Kidney (tissue), 14 donors: Measurements from ENCODE around the gene KRTAP9-3. TPM values are rescaled to one million over a fixed set of nuclear protein-coding genes. Genes with fewer than 3 reads are reported as not detected.
"Not testable (repeated sequence)": the region's sequence is repeated elsewhere in the genome, so short reads cannot be mapped to it uniquely, and the experiment has no call there.

Experiments used
- DNase-seq, 5 donors: peaks; one replicate each; pipeline ENCODE4 v3.0.0-alpha.2; 2013 to 2020
- FAIRE-seq: peaks from 2 replicates; lab custom pipeline; 2012; peaks lifted over from hg19 to GRCh38; lab: Jason Lieb, UNC
- H3K27ac ChIP-seq, 2 donors: one replicate each; pipeline ENCODE4 v1.7.0; 2013; ENCODE audit warnings: low read depth in 2 of 2, low read length in 2 of 2, inconsistent platforms in 1 of 2
- H3K27me3 ChIP-seq: one replicate; pipeline ENCODE4 v1.7.1; 2013; ENCODE audit warnings: low read length, inconsistent platforms; ENCODE audit not compliant: control insufficient read depth, insufficient read depth
- H3K36me3 ChIP-seq, 3 donors: one replicate each; pipeline versions ENCODE4 v1.7.0 to v1.7.1; 2013; ENCODE audit warnings: low read length in 3 of 3, control low read depth in 1 of 3, inconsistent platforms in 1 of 3; ENCODE audit not compliant: insufficient read depth in 3 of 3, control insufficient read depth in 2 of 3
- H3K4me1 ChIP-seq, 3 donors: one replicate each; pipeline versions ENCODE4 v1.7.0 to v1.7.1; 2013; ENCODE audit warnings: low read length in 3 of 3, inconsistent platforms in 1 of 3, low read depth in 1 of 3; ENCODE audit not compliant: control insufficient read depth in 2 of 3, insufficient read depth in 2 of 3
- H3K4me3 ChIP-seq, 3 donors: one replicate each; pipeline versions ENCODE4 v1.7.0 to v1.8.1; 2013; ENCODE audit warnings: low read length in 3 of 3, control low read depth in 1 of 3, inconsistent platforms in 1 of 3
- H3K9ac ChIP-seq, 3 donors: one replicate each; pipeline versions ENCODE4 v1.7.0 to v1.7.1; 2013; ENCODE audit warnings: low read length in 3 of 3, control low read depth in 1 of 3, inconsistent platforms in 1 of 3
- H3K9me3 ChIP-seq, 3 donors: one replicate each; pipeline versions ENCODE4 v1.7.0 to v1.7.1; 2013; ENCODE audit warnings: low read length in 3 of 3, control low read depth in 1 of 3, inconsistent platforms in 1 of 3; ENCODE audit not compliant: control insufficient read depth in 2 of 3, insufficient read depth in 1 of 3
- intact Hi-C: fragments of 100-400 bp; cut with DNase I; formaldehyde crosslinking; loops from one replicate; pipeline ENCODE4 v1.11.1; 2022
- polyA plus RNA-seq: library from polyadenylated mRNA; stranded (reverse); fragments of 350-450 nt; fragmentation: Illumina TruSeq; extraction: RNeasy Lipid Tissue Mini Kit (QIAGEN cat#74804); gene quantifications from one replicate; pipeline ENCODE4 v1.2.3, GENCODE V29; 2014; ENCODE audit warnings: low read depth, low replicate concordance; ENCODE audit not compliant: insufficient read depth
- total RNA-seq: library from RNA; stranded (reverse); fragmentation: NEBNext Ultra II Directional; extraction: Animal tissue kit (Norgen Biotek cat#: 25700); gene quantifications from one replicate; pipeline ENCODE4 v1.2.1, GENCODE V29; 2021
- TF ChIP-seq, protein P1 (sequence below): IDR thresholded peaks from 3 replicates; pipeline ENCODE4 v1.5.1; 2012; ENCODE audit warnings: mild to moderate bottlenecking, moderate library complexity, borderline replicate concordance; ENCODE audit not compliant: insufficient read depth; ENCODE audit errors: extremely low read depth
- donor health status: control.
- donor health status: control.
- donor health status: control.
- donor health status: control.
- donor health status: control.
- donor health status: DM: yes; HTN: yes; CAD: no.
- donor health status: Normal renal cell carcinoma (clear cell type).

The KRTAP9-3 gene
- total and polyA plus RNA-seq, 2 donors from 2014 or later, result not detected

DNA sequence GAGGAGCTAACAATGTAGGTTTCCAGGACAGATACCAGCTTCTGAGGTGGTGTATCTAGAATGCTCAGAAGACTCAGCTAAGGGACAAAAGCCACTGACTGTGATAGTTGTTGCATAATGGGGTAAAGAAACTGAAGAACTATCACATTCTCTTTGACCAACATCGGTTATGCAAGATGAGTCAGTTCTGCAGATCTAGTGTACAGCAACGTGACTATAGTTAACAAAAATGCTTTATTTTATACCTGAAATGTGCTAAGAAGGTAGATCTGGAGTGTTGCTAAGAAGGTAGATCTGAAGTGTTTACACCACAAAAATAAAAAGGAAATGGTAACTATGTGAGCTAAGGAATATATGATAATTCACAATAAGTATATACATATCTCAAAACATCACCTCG, 35.5 kb downstream of the KRTAP9-3 start:
- Histone ChIP-seq H3K4me3 (no peak overlapping the region), H3K9ac (no peak overlapping the region), H3K9me3 (no peaks in the 10 kb centered on the region), H3K27me3 (no peaks in the 10 kb centered on the region), H3K36me3 (no peaks in the 10 kb centered on the region), H3K4me1 (no peaks in the 10 kb centered on the region), H3K27ac (no peak overlapping the region)
- intact Hi-C loops, result no loop called here
- FAIRE-seq (no peak), DNase-seq (no peak)
- TF ChIP-seq, protein P1, sequence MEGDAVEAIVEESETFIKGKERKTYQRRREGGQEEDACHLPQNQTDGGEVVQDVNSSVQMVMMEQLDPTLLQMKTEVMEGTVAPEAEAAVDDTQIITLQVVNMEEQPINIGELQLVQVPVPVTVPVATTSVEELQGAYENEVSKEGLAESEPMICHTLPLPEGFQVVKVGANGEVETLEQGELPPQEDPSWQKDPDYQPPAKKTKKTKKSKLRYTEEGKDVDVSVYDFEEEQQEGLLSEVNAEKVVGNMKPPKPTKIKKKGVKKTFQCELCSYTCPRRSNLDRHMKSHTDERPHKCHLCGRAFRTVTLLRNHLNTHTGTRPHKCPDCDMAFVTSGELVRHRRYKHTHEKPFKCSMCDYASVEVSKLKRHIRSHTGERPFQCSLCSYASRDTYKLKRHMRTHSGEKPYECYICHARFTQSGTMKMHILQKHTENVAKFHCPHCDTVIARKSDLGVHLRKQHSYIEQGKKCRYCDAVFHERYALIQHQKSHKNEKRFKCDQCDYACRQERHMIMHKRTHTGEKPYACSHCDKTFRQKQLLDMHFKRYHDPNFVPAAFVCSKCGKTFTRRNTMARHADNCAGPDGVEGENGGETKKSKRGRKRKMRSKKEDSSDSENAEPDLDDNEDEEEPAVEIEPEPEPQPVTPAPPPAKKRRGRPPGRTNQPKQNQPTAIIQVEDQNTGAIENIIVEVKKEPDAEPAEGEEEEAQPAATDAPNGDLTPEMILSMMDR, result no peak

DNA sequence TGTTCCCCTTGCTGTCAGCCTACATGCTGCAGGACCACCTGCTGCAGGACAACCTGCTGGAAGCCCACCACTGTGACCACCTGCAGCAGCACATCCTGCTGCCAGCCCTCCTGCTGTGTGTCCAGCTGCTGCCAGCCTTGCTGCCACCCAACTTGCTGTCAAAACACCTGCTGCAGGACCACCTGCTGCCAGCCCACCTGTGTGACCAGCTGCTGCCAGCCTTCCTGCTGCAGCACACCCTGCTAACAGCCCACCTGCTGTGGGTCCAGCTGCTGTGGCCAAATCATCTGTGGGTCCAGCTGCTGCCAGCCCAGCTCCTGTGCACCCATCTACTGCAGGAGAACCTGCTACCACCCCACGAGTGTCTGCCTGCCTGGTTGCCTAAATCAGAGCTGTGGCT, 39.1 kb downstream of the KRTAP9-3 start:
- H3K27me3 ChIP-seq, FAIRE-seq: not testable (repeated sequence)

GRCh38 chr17:41271858-41272257, 39.6 kb downstream of the KRTAP9-3 start:
- TF ChIP-seq, protein P1, result no peak
- H3K9ac ChIP-seq, result no peak overlapping the region
- H3K9me3 ChIP-seq, result no peaks in the 10 kb centered on the region
- FAIRE-seq, result no peak
- no peak overlapping the region for H3K4me3 ChIP-seq
- no peaks in the 10 kb centered on the region for H3K36me3 ChIP-seq
- intact Hi-C loops, result no loop called here
- no peak for DNase-seq
- H3K27ac ChIP-seq, result no peak overlapping the region
- H3K4me1 ChIP-seq, result no peaks in the 10 kb centered on the region
- H3K27me3 ChIP-seq, result no peaks in the 10 kb centered on the region

More for the DNA sequence above, 39.1 kb downstream of the KRTAP9-3 start:
- intact Hi-C loops, DNase-seq, H3K27ac ChIP-seq, H3K4me3 ChIP-seq, H3K36me3 ChIP-seq, H3K4me1 ChIP-seq, H3K9me3 ChIP-seq, H3K9ac ChIP-seq: not testable (repeated sequence)

DNA sequence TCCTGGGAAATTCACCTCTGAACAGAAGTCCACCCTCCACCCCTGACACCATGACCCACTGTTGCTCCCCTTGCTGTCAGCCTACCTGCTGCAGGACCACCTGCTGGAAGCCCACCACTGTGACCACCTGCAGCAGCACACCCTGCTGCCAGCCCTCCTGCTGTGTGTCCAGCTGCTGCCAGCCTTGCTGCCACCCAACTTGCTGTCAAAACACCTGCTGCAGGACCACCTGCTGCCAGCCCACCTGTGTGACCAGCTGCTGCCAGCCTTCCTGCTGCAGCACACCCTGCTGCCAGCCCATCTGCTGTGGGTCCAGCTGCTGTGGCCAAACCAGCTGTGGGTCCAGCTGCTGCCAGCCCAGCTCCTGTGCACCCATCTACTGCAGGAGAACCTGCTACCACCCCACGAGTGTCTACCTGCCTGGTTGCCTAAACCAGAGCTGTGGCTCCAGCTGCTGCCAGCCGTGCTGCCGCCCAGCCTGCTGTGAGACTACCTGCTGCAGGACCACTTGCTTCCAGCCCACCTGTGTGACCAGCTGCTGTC, 43.5 kb downstream of the KRTAP9-3 start, which contains the start of gene KRTAP9-7:
KRTAP9-7 (plus strand) TSS at position 51 of the 543 bp plus-strand sequence; CDS start at position 51, 0 bp downstream.
- H3K27me3 ChIP-seq, H3K9ac ChIP-seq, intact Hi-C loops, H3K4me3 ChIP-seq, H3K9me3 ChIP-seq, DNase-seq, H3K4me1 ChIP-seq, H3K36me3 ChIP-seq, H3K27ac ChIP-seq, FAIRE-seq: not testable (repeated sequence)
